ENCODE measurements around the gene MALAT1. TPM values are rescaled to one million over a fixed set of nuclear protein-coding genes. Genes with fewer than 3 reads are reported as not detected.
A peak's percentile ranks its signal among the peaks of the same experiment; 100 is the strongest.

The MALAT1 gene
- total RNA-seq, 6 donors from 2014 or later, result 9,697 to 52,390 (median 19,698) TPM

- Histone ChIP-seq H3K9me3 (no peaks in the 10 kb centered on the region), H3K27ac (peak overlapping the region in 1 of 4 donors; percentile 40), H3K36me3 (peaks cover 0 to 19% (median 9%) of the 10 kb centered on the region in 4 donors), H3K4me3 (no peak overlapping the region), H3K4me1 (peaks cover 26 to 71% (median 39%) of the 10 kb centered on the region in 4 donors), H3K27me3 (no peaks in the 10 kb centered on the region)
- no peak for TF ChIP-seq POLR2A (IDR thresholded peaks at IDR 0.05)
- no peak for TF ChIP-seq POLR2AphosphoS5 (IDR thresholded peaks at IDR 0.05)
- TF ChIP-seq CTCF (IDR thresholded peaks at IDR 0.05), result no peak
- no peak for TF ChIP-seq EP300 (IDR thresholded peaks at IDR 0.05)
- WGBS, 2 donors, result 68 to 82% methylated on average over 19 to 20 of the region's 37 CpGs
- DNase-seq, result peak in 1 of 2 donors; percentile 84
- ATAC-seq (ENCODE audit: low FRiP score in 2 of 2), result no peak
These were observed 54.6 kb downstream of the MALAT1 start for GRCh38 chr11:65553301-65554001.

DNA sequence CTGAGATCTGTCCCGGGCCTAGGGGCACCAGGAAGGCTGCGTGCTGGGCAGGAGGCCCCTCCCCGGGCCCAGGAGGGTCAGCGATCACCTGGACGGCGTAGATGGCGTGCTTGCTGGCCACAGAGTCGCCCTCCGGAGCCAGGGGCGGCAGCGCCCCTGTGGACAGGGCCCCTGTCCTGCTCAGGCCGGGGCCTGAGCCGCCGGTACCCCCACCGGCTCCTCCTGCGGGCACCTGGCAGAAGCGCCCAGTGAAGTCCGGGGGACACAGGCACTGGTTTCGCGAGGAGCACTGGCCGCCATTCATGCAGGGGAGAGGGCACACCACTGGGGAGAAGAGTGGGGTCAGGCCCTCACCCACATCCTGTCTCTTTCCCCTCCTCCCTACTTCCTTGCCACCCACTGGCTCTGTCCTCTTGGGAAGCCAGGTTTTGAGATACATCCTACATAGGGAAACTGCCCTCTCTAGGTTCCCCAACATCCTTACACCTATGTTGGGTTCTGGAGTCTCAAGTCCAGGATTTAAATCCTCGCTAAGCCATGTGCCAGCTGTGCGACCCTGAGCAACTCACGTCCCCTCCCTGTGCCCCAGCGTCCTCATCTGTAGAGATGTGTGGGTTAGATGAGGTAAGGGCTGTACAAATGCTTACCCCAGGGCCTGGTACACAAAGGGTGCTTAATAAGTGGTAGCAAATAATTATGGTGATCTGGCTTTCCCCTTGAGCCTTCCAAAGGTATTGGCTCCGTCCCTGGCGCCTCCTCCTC, 55.4 kb downstream of the MALAT1 start:
- DNase-seq (no peak), ATAC-seq (ENCODE audit: low FRiP score in 2 of 2) (no peak)
- Histone ChIP-seq H3K27ac (peak overlapping the region in 1 of 4 donors; percentile 97), H3K9me3 (no peaks in the 10 kb centered on the region), H3K4me3 (no peak overlapping the region), H3K36me3 (peaks cover 0 to 14% (median 5%) of the 10 kb centered on the region in 4 donors), H3K27me3 (no peaks in the 10 kb centered on the region), H3K4me1 (peaks cover 34 to 79% (median 47%) of the 10 kb centered on the region in 4 donors)
- 86 to 87% methylated on average over 15 to 16 of the region's 27 CpGs for WGBS, 2 donors
- TF ChIP-seq POLR2A (IDR thresholded peaks at IDR 0.05) (no peak), CTCF (IDR thresholded peaks at IDR 0.05) (no peak), POLR2AphosphoS5 (IDR thresholded peaks at IDR 0.05) (no peak), EP300 (IDR thresholded peaks at IDR 0.05) (no peak)

DNA sequence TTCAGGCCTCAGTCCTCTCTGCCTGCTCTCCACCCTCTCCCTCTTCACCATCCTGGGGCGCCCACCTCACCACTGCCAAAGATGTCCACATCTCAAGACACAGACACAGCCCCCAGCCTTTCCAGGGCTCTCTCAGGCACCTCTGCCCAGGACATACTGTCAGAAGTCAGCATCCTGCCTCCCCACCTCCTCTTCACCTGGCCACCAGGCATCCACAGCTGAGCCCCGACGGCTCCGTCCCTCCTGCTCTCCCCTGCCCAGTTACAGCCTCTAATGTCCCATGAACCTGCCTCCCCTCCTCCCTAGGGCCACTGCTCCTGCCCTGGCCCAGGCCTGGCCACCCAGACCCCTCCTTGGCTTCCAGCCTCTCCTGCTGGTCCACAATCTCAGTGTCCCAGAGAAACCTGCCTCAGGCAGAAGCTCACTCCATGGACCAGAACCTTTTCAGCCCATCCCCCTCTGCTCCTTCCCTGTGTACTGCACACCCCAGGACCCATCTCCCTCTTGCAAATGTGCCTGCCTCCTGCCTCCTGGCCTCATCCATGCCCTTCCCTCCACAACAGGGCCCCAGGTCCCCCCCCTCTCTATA, 56.1 kb downstream of the MALAT1 start:
- Histone ChIP-seq H3K4me1 (peaks cover 41 to 86% (median 52%) of the 10 kb centered on the region in 4 donors), H3K27me3 (no peaks in the 10 kb centered on the region), H3K9me3 (no peaks in the 10 kb centered on the region), H3K36me3 (peaks cover 0 to 14% (median 5%) of the 10 kb centered on the region in 4 donors), H3K27ac (peak overlapping the region; percentile 7 to 97 (median 90)), H3K4me3 (no peak overlapping the region)
- TF ChIP-seq POLR2AphosphoS5 (IDR thresholded peaks at IDR 0.05), result no peak
- TF ChIP-seq POLR2A (IDR thresholded peaks at IDR 0.05), result no peak
- no peak for TF ChIP-seq CTCF (IDR thresholded peaks at IDR 0.05)
- no peak for TF ChIP-seq EP300 (IDR thresholded peaks at IDR 0.05)
- DNase-seq, result no peak
- WGBS, 2 donors, result 73 to 84% methylated on average over 4 of the region's 4 CpGs
- ATAC-seq (ENCODE audit: low FRiP score in 2 of 2), result no peak

DNA sequence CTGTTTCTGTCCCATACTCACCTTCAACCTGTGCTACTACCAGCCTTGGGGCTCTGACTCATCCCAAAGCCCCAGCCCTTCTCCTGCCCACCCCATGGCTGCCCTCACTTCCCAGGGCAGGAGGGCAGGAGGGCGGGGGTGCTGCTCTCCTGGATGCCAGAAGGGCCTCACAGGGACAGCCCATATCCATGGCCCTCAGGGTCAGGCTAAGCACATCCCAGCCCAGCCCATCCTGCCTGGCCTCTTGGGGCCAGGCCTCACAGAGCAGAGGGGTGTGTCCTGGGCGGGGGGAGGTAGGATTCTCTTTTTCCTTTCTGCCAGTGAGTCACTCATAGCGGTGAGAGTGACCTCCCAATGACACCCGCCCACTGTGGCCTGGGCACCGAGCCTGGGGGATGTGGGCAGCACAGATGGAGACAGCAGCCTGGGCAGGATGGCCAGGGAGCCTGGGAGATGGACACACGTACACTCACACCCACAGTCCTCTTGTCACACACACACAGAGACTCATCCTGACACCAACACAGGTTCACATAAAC, 56.9 kb downstream of the MALAT1 start:
- Histone ChIP-seq H3K36me3 (peaks cover 0 to 14% (median 5%) of the 10 kb centered on the region in 4 donors), H3K4me1 (peaks cover 48 to 93% (median 58%) of the 10 kb centered on the region in 4 donors), H3K27me3 (no peaks in the 10 kb centered on the region), H3K27ac (peak overlapping the region; percentile 7 to 97 (median 90)), H3K9me3 (no peaks in the 10 kb centered on the region), H3K4me3 (no peak overlapping the region)
- WGBS, 2 donors, result 17 to 59% methylated on average over 1 to 6 of the region's 6 CpGs
- TF ChIP-seq EP300 (IDR thresholded peaks at IDR 0.05) (no peak), POLR2A (IDR thresholded peaks at IDR 0.05) (no peak), CTCF (IDR thresholded peaks at IDR 0.05) (no peak), POLR2AphosphoS5 (IDR thresholded peaks at IDR 0.05) (no peak)
- DNase-seq (peak in 1 of 2 donors; percentile 48), ATAC-seq (ENCODE audit: low FRiP score in 2 of 2) (peak; percentile 1 to 11)

Small RNA genes within 50 kb of the gene (small RNA-seq; reads per million reads assigned to genes)
- gene RF01684, result 0 reads per million in 4 donors

Other genes with a start within 250 kb of the MALAT1 start
- 10 to 100 TPM in 3 of 6 donors, 1 to 10 TPM in 3; 6.0 to 19.9 (median 8.7) TPM for gene POLA2, start 237.1 kb upstream of the MALAT1 start, total RNA-seq
- gene CDC42EP2, start 184.2 kb upstream of the MALAT1 start, total RNA-seq, result 10 to 100 TPM in 5 of 6 donors, 1 to 10 TPM in 1; 7.7 to 45.2 (median 14.6) TPM
- gene DPF2, start 165.2 kb upstream of the MALAT1 start, total RNA-seq, result 10 to 100 TPM; 32.1 to 68.1 (median 54.7) TPM
- under 1 TPM in 4 of 6 donors, not detected in 2; 0.15 to 0.51 (median 0.35) TPM for gene TIGD3, start 144.3 kb upstream of the MALAT1 start, total RNA-seq
- gene SLC25A45, start 116.4 kb upstream of the MALAT1 start, total RNA-seq, result 10 to 100 TPM in 4 of 6 donors, 1 to 10 TPM in 2; 5.5 to 40.8 (median 19.4) TPM
- 10 to 100 TPM; 31.4 to 77.5 (median 45.8) TPM for gene FRMD8, start 112.4 kb upstream of the MALAT1 start, total RNA-seq
- 1,000 to 10,000 TPM in 3 of 6 donors, 100 to 1,000 TPM in 3; 245 to 3,084 (median 1,019) TPM for gene NEAT1, start 76.2 kb upstream of the MALAT1 start, total RNA-seq
- gene SCYL1, start 26.0 kb downstream of the MALAT1 start, total RNA-seq, result 100 to 1,000 TPM in 1 of 6 donors, 10 to 100 TPM in 5; 64.0 to 120 (median 88.8) TPM
- 100 to 1,000 TPM in 5 of 6 donors, 10 to 100 TPM in 1; 99.9 to 479 (median 131) TPM for gene LTBP3, start 59.3 kb downstream of the MALAT1 start, total RNA-seq
- gene ZNRD2, start 71.4 kb downstream of the MALAT1 start, total RNA-seq, result 10 to 100 TPM; 22.6 to 60.7 (median 39.7) TPM
- gene FAM89B, start 73.5 kb downstream of the MALAT1 start, total RNA-seq, result 10 to 100 TPM; 27.9 to 65.8 (median 45.3) TPM
- 100 to 1,000 TPM in 4 of 6 donors, 10 to 100 TPM in 2; 70.4 to 220 (median 133) TPM for gene EHBP1L1, start 77.0 kb downstream of the MALAT1 start, total RNA-seq
- 1 to 10 TPM in 4 of 6 donors, under 1 TPM in 1, not detected in 1; 0.59 to 3.7 (median 1.7) TPM for gene KCNK7, start 96.8 kb downstream of the MALAT1 start, total RNA-seq
- gene MAP3K11, start 115.2 kb downstream of the MALAT1 start, total RNA-seq, result 100 to 1,000 TPM in 4 of 6 donors, 10 to 100 TPM in 2; 52.1 to 132 (median 107) TPM
- 10 to 100 TPM; 26.7 to 63.9 (median 43.9) TPM for gene PCNX3, start 116.7 kb downstream of the MALAT1 start, total RNA-seq
- 100 to 1,000 TPM in 1 of 6 donors, 10 to 100 TPM in 5; 42.7 to 137 (median 74.9) TPM for gene SIPA1, start 139.1 kb downstream of the MALAT1 start, total RNA-seq
- 10 to 100 TPM; 42.9 to 86.8 (median 58.7) TPM for gene RELA, start 163.9 kb downstream of the MALAT1 start, total RNA-seq
- gene KAT5, start 213.2 kb downstream of the MALAT1 start, total RNA-seq, result 100 to 1,000 TPM in 1 of 6 donors, 10 to 100 TPM in 5; 44.0 to 102 (median 88.4) TPM
- gene RNASEH2C, start 221.8 kb downstream of the MALAT1 start, total RNA-seq, result 10 to 100 TPM; 35.0 to 81.7 (median 49.1) TPM

Measured in upper lobe of left lung (tissue), 6 donors.